ENCODE data around the gene CRHR2.

CRHR2 gene

GRCh38 chr7:30618080-30618676 is 64.1 kb downstream of the CRHR2 start:
- no peak for DNase-seq (ENCODE audit: low read depth)

GRCh38 chr7:30617359-30617758 is 64.9 kb downstream of the CRHR2 start:
- DNase-seq (ENCODE audit: low read depth) = no peak

- DNase-seq (ENCODE audit: low read depth) = no peak
Measured at GRCh38 chr7:30616318-30616717, 65.9 kb downstream of the CRHR2 start.

GRCh38 chr7:30613366-30614325 is 68.6 kb downstream of the CRHR2 start:
- no peak for DNase-seq (ENCODE audit: low read depth)

- no peak for DNase-seq (ENCODE audit: low read depth)
Measured at GRCh38 chr7:30612658-30613265, 69.5 kb downstream of the CRHR2 start.

GRCh38 chr7:30605832-30606231 is 76.4 kb downstream of the CRHR2 start:
- DNase-seq (ENCODE audit: low read depth) = no peak

GRCh38 chr7:30604901-30605300 is 77.4 kb downstream of the CRHR2 start:
- no peak for DNase-seq (ENCODE audit: low read depth)

Data from T follicular helper cell (primary cell).